NCI-H187 treated with DMSO at 0.1 percent for 48 hours (cell line): Measurements from ENCODE around the gene THTPA.

ENCODE experiments used
- DNase-seq: peaks from one replicate; lab custom pipeline; 2025; lab: John Stamatoyannopoulos, UW

The THTPA gene

DNA sequence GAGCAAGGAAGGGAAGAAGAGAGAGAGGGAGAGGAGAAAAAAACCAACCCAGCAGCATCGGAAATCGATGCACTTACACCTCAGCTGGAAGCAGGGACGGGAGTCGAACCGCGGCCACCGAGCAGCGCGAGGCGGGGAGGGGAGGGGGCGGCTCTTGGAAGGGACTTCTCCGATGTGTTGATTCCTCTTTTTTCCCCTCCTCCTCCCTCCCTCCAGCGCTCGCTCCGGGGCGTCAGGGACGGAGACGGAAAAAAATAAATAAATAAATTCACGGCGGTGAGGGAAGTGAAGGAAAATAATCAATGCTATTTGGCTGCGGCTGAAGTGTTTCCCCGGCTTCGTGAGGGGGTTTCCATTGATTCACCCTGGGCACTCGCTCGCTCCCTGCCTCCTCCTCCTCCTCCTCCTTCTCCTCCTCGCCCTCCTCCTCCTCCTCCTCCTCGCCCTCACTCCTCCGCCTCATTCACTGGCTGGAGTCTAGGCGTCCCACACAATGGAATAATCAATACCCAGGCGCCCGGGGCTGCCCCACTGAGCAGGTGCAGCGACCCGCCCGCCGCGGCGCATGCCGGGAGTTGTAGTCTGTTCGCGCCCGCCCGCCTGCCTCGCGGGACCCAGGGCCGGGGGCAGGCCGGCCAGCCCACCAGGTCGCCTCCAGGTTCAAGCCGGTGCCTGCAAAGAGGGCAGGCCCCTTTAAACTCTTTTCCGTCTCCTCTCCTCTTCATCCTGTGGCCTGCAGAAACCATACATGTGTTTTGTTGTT is 4.6 kb upstream of the THTPA start, which contains the start of gene ZFHX2:
Gene ZFHX2 (minus strand): TSS at position 500 of the 763 bp plus-strand sequence. CDS start 16,440 bp downstream, outside the sequence.
- DNase-seq = peak; percentile 59

DNA sequence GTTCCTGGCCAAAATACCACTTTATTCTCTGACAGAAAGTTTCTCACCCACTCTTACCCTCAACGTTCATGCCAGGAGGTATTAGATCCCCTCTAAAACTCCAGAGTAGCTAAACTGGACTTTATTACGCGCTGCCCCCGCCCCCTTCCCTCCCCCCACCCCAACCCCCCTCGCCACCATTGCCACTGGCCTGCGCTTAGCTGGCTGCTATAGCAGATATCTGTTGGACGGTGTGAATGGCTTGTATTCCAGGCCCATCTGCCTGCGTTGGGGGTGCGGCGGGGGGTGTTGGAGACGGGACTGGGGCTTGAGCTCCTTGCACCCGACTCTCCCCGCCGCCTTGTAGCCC is 564 bp upstream of the THTPA start:
- no peak for DNase-seq

DNA sequence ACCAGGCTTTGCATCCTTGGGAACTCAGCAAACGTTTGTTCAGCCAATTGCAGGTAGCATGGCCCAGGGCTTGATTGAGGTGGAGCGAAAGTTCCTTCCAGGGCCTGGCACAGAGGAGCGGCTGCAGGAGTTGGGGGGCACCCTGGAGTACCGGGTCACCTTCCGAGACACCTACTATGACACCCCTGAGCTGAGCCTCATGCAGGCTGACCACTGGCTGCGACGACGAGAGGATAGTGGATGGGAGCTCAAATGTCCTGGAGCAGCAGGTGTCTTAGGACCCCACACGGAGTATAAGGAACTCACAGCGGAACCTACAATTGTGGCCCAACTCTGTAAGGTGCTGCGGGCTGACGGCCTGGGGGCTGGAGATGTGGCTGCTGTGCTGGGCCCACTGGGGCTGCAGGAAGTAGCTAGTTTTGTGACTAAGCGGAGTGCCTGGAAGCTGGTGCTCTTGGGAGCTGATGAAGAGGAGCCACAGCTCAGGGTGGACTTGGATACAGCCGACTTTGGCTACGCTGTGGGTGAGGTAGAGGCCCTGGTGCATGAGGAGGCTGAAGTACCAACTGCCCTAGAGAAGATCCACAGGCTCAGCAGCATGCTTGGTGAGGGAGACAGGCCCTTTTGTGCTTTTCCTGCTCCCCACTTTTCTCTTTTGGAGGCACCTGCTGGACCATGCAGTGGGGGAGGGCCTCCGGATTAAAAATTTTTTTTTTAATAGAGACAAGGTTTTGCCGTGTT is 799 bp downstream of the THTPA start:
- no peak for DNase-seq

DNA sequence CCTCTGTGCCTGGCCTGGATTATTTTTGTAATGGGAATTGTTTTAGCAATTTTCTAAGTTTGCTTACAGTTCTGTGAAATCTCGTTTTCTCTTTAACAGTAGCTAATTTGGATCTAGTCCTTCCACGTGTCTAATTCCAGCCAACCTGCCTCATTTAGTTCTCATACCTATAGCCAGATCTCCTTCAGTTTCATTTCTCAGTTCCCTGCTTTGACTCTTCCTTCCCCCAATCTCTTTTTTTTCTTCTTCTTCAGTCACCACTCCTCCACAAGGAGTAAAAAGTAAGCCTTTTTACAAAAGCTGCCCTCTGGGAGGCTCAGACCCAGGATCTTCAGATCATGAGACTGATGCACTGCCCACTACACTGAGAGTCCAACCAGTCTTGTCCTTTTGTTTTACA is 1.4 kb downstream of the THTPA start:
- DNase-seq = no peak

DNA sequence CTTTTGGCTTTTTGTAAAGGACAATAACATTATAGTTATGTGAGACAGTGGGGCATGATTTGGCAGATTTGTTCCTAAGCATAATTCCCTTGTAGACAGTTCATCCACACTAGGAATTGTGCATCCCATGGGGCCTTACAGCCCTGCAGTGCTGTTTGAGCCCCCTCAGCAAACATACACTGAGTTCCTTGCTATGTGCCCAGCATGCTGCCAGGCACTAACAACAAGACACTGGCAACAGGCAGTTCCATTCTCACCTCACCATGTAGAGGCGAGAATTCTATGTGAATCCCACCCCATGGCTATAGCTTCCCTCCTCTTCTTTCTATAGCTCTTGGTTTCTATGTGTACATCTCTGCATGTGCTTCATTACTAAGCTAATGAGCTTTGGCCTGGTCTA is 1.9 kb downstream of the THTPA start:
- DNase-seq = no peak

DNA sequence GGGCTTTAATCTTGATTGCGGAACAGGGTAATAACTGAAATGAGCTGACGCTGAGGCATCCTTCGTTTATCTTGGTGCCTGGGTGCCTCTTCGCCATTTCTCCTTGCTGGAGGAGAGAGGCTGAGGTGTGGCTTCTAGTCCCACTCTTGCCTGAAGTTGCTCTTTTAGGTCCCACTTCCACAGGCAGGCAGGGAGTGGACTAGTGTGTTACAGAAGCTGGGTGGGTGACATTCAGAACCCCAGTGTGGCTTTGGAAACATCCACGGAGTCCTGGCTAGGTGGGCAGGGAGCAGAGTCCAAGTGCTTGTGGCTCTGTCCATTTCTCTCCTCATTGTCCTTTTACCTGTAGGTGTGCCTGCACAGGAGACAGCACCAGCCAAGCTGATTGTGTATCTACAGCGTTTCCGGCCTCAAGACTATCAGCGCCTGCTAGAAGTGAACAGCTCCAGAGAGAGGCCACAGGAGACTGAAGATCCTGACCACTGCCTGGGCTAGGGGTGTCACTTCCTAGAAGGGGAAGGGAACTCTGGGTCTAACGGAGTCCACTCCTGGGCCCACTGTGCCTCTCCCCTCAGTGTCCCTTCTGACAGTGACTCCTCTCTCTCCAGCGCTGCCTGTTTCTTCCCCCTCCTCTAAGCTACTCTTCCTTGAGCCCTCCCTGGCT is 2.4 kb downstream of the THTPA start:
- DNase-seq = no peak

DNA sequence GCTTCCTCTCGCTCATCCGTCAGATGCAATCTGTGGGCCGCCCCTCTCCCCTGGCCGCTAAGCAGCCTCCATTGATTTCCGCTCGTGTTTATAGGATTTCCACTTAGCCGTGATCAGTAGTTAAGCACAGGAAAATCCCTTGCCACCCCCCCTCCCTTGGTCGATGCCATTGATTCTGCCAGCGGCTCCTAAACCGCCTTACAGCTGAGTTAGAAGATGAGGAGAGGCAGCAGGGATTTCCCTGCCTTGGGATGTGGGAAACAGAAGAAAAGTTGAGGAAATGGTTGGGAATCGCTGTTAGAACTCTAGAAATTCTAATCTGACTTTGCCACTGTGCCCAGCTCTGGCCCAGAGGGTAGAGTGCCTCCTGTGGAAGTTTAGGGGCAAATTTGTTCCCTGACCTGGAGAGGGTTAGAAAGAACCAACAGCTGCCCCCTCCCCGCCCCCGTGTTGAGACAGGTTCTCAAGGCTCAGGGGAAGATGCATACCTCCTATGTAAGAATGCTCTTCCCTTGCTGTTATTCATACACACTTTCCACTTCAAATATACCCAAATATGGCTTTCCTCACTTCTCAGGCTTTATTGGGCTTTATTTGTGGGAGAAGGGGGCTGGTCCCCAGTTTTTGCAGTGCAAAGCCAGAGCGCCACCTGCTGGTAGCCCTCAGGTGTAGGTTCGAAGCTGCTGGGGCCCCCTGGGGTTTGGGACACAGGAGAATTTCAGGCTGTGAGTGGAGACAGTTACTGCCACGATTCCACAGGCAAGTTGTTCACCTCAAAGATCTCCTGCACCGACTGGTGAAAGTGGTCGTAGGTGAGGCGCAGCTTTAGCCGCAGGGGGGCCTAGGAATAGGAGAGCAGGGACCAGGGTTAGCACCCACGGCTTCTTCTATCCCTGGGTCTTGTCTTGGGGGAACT is 3.2 kb downstream of the THTPA start:
- DNase-seq = no peak

DNA sequence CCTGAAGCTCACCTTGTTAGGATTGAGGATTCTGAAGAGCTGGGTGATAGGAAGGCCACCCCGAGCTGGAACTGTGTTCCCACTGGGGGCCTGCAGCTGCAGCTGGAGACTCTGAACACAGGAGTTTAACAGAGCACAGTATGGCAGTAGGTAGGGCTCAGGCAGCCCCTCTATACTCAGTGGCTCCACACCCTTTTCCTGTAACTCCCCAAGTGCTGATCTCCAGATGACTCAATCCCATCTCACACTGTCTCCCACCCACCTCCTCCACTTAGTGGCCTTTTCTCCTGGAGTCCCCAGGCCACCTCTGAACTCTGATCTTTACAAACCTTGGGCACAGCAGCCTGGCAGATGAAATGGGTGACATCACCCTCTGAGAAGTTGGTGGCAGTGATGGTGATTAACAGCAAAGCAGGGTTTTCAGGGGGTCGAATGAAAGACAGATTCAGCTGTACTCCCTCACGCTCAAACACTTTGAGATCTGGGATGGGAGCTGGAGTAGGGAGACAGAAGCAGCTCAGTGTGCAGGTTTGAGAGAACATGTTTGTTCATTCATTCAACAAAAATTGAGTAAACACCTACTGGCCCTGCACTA is 4.0 kb downstream of the THTPA start:
- DNase-seq = no peak

DNA sequence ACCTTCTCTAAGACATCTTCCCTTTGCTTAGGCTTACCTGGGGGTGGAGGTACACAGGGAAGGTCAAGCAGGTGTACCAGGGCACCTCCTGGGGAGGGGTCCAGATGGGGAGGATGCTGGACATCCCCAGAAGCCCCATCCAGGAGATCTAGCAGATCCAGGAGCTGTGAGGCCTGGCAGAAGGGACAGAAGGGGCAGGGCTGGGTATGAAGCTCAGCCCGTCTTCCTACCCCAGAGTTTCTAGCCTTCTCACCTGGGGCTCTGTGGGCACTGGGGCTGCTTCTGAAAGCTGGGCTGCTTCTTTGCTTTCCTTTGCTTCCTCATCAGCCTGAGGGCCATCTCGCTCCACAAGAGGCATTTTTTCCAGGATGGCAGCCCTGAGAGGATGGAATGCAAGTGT is 5.2 kb downstream of the THTPA start:
- DNase-seq = no peak

DNA sequence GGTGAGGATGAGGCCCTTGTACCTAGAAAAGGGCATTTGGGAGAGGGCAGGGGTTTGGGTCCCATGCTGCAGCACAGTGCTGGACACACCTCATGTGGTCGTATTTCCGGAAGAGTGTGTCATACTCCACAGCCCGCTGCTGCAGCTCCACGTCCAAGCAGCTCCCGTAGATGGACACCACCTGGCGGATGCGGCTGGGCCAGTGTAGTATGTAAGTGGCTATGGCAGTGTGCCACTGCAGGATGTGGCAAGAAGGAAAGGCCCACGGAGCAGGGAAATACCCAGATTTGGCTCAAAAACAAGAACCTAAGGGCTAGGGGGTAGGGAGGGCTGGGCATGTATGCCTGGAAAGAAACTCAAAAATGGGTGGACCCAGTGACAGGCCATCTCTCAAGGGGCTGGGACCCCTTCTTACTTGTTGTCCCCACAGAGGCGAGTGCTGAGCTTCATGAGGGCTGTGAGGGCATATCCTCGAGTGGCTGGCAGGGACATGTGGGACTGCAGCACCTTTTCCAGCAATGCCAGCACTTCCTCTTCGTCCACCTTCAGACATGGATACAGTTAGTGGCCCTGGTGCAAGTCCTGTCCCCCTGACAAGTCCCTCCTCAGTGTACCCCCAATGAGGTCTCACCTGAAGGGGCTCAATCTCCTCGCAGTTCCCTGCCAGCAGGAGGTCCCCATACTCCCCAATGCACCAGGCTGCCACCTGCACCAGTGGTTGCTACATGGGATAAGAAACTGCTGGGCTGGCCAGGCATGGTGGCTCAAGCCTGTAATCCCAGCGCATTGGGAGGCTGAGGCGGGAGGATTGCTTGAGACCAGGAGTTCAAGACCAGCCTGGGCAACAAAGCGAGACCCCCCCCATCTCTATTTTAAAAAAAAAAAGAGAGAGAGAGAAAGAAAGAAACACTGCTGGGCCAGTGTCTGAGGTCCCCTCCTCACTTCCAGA is 6.1 kb downstream of the THTPA start:
- DNase-seq = no peak

DNA sequence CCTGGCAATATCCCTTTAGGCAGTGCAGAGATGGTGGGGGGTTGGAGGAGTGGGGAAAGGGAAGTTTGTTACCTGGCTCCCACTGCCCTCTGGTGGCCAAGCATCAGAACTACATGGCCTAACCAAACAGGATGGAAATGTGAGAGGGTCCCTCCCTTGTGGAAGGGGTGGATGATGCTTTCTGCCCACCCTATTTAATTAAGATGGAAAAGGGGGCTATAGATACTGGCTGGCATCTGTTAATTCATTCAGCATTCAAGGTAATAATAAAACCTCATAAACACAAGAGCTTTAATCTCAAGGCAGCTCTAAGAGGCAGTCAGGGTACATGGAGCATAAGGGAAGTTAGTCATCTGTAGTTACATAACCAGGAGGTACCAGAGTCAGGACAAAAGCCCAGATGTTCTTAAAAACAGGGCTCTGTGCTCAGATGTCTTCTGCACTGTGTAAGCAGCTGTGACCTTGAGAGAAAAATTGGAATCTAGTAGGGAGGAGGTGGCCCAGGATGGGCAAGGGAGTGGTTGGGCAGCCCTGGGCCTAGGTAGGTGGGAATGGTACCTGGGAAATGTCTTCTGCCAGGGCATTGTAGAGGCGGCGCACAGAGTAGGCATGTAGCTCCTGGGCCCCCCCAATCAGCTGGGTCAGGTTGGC is 6.9 kb downstream of the THTPA start:
- DNase-seq = no peak

DNA sequence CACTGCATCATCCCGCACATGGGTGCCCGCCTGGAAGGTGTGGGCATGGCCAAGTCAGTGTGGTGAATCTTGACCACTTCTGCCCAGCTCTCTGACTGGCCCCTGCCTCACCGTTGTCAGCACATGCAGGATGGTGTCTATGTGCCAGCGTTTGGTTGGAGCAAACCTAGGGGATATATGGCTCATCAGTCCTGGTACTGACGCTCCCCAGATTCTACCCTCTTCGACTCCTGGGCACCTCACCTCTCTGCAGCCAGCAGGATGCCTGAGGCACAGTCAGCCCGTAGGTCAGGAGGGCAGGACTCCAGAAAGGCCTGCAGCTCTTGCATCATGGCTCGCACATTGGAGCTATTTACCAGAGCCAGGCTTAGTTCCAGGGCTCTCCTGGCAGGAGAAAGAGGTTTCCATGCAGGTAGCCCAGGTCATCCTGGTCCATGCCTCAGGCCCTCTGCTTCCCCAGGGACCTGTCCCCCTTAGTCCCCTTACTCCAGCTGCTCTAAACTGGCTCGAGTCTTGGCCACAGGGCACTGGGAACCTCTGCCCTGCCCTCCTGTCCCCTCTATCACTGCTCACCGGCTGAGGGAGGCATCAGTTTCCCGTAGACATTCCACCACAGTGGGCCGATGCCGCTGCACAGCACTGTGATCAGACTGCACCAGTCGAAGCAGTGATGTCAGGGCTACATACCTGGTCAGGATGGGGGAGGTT is 7.6 kb downstream of the THTPA start:
- DNase-seq = no peak

DNA sequence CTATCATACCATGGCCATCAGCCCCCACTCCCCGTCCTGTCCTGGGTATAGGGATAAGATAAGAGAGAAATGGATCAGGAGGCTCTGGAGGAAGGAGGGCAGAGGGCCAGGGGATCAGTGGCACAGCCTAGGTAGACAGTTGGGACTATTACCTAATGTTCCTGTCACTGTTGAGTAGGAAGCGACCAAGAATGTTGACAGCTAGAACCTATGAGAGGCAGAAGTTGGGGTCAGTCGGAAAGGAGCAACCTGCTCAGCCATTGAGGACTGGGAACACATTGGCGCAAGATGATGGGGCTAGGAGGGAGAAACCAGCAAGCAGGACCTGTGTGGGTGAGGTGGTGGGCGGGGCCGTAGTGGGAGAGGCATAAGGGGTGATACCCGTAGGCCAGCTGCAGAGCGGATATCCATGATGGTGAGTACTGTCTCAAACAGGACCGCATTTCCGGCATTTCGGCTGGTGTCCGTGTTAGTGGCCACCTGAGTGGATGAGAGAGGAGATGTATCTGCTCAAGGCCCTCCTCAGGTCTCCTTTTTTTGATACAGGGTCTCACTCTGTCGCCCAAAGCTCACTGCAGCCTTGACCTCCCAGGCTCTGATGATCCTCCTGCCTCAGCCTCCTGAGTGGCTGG is 8.2 kb downstream of the THTPA start:
- DNase-seq = no peak

DNA sequence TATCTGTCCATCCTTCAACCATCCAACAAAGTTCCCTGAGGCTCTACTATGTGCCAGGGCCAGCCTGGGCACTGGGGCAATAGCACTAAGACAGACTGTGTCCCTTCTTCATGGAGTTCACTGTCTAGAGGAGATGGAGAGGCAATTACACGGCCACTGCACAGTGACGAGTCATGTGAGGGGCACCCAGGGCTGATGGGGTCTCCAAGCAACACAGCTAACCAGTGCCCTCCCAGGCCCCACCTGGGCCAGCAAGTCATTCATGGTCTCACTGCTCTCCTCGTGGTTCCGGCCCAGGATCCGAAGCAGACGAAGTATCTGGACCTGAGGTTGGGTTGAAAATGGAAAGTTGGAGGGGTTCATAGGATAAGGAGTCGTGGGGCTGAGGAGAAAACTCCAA is 8.8 kb downstream of the THTPA start:
- DNase-seq = no peak

DNA sequence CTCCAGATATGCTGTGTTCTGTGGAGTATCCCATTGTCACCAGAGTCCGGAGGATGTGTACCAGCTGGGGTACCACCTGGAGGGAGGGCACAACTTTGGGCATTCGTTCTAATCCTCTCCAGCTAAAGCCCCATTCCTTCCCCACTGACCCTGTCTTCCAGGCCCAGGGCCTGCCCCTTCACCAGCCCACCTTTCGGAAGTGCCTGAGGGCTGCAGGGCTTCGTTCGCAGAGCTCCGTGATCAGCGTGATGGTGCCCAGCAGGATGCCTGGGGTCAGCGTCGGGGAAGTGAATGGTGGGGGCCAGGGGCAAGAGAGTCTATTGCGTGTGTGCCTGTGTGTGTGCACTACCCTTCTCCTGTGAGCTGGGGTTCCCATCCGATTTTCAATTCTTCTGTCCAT is 9.6 kb downstream of the THTPA start:
- DNase-seq = no peak

DNA sequence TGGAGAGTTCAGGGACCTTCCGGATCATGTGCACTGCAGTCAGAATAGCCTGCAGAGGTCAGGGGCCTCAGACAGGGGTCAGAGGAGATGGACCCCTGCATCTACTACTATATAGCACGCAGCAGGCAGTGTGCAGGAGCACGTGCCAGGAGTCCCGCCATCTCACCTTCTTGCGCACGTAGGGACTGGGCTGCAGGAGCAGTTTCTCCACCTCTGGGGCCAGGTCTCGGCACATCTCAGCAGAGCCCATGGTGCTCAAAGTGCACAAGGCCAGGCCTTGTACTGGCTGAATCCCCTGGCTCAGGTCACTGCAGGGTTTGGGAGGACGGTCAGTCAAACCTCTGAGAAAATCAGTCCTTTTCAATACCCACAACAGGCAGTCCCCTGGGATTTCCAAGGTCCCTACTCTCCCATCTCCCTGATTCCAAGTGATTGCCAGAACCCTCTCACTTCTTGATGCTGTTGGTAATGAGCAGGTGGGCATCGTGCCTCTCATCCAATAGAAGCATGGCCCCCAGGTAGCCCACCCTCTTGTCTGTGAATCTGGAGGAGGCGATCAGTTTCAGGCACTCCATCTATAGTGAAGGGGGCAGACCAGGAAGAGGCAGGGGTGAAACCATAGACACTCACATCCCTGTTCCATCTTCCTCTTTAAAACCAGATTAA is 10.2 kb downstream of the THTPA start:
- DNase-seq = no peak

DNA sequence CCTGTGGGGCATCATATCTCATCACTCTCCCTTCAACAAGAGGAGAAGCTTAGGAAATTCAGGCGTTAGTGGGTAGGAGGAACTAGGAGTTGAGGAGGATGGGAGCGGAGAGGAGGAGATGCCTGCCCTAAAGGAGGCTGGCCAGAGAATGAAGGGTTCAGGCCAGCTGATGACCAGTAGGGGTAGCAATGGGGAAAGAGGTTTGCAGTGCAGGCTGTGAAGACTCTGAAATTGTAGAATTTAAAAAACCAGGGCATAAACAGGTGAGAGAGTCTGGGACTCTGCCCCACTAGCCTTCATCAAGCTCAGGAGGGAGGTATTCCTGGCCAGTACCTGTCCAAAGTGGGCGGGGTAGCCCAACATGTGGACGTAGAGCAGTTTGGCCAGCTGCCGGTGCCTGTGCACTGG is 10.7 kb downstream of the THTPA start:
- DNase-seq = no peak
